ENCODE data around the gene GCSAM. TPM values are rescaled to one million over a fixed set of nuclear protein-coding genes. Genes with fewer than 3 reads are reported as not detected.

GCSAM gene
- total and polyA plus RNA-seq, 2 experiments from 2014 or later = 1.7 TPM; not detected in 1

GRCh38 chr3:112149136-112149535 lies 16.1 kb upstream of the GCSAM start:
- Histone ChIP-seq H3K27ac (no peak overlapping the region), H3K4me3 (no peak overlapping the region), H3K4me1 (ENCODE audit: low read depth) (no peaks in the 10 kb centered on the region), H3K36me3 (no peaks in the 10 kb centered on the region), H3K27me3 (no peaks in the 10 kb centered on the region), H3K9me3 (ENCODE audit: low read depth) (no peaks in the 10 kb centered on the region)
- no peak for TF ChIP-seq CTCF (IDR thresholded peaks at IDR 0.05; ENCODE audit: low read depth, low read length)
- DNase-seq (ENCODE audit: low read depth in 1 of 2, low spot score in 1 of 2) = no peak

- Histone ChIP-seq H3K36me3 (no peaks in the 10 kb centered on the region), H3K27me3 (no peaks in the 10 kb centered on the region), H3K4me1 (ENCODE audit: low read depth) (no peaks in the 10 kb centered on the region), H3K4me3 (no peak overlapping the region), H3K9me3 (ENCODE audit: low read depth) (no peaks in the 10 kb centered on the region), H3K27ac (no peak overlapping the region)
- TF ChIP-seq CTCF (IDR thresholded peaks at IDR 0.05; ENCODE audit: low read depth, low read length) = no peak
- DNase-seq (ENCODE audit: low read depth in 1 of 2, low spot score in 1 of 2) = no peak
These were observed 10.6 kb upstream of the GCSAM start for GRCh38 chr3:112143689-112144088.

- H3K4me3 ChIP-seq = no peak overlapping the region
- no peak for DNase-seq (ENCODE audit: low read depth in 1 of 2, low spot score in 1 of 2)
- no peaks in the 10 kb centered on the region for H3K27me3 ChIP-seq
- TF ChIP-seq CTCF (IDR thresholded peaks at IDR 0.05; ENCODE audit: low read depth, low read length) = no peak
- no peak overlapping the region for H3K27ac ChIP-seq
- H3K36me3 ChIP-seq = no peaks in the 10 kb centered on the region
- no peaks in the 10 kb centered on the region for H3K4me1 ChIP-seq (ENCODE audit: low read depth)
- H3K9me3 ChIP-seq (ENCODE audit: low read depth) = no peaks in the 10 kb centered on the region
These were observed 10.2 kb upstream of the GCSAM start for GRCh38 chr3:112143251-112143650.

GRCh38 chr3:112141293-112141692 lies 8.2 kb upstream of the GCSAM start:
- Histone ChIP-seq H3K9me3 (ENCODE audit: low read depth) (no peaks in the 10 kb centered on the region), H3K27me3 (no peaks in the 10 kb centered on the region), H3K27ac (no peak overlapping the region), H3K4me1 (ENCODE audit: low read depth) (peaks cover 7% of the 10 kb centered on the region), H3K4me3 (no peak overlapping the region), H3K36me3 (no peaks in the 10 kb centered on the region)
- no peak for DNase-seq (ENCODE audit: low read depth in 1 of 2, low spot score in 1 of 2)
- TF ChIP-seq CTCF (IDR thresholded peaks at IDR 0.05; ENCODE audit: low read depth, low read length) = no peak

- no peak overlapping the region for H3K4me3 ChIP-seq
- no peaks in the 10 kb centered on the region for H3K36me3 ChIP-seq
- no peaks in the 10 kb centered on the region for H3K27me3 ChIP-seq
- TF ChIP-seq CTCF (IDR thresholded peaks at IDR 0.05; ENCODE audit: low read depth, low read length) = no peak
- no peak for DNase-seq (ENCODE audit: low read depth in 1 of 2, low spot score in 1 of 2)
- peaks cover 7% of the 10 kb centered on the region for H3K4me1 ChIP-seq (ENCODE audit: low read depth)
- H3K9me3 ChIP-seq (ENCODE audit: low read depth) = no peaks in the 10 kb centered on the region
- no peak overlapping the region for H3K27ac ChIP-seq
These were observed 7.5 kb upstream of the GCSAM start for GRCh38 chr3:112140584-112140983.

Measured in cardiac muscle cell (in vitro differentiated cells and primary cell).